ENCODE measurements around the gene GPR63. TPM values are rescaled to one million over a fixed set of nuclear protein-coding genes. Genes with fewer than 3 reads are reported as not detected.

The GPR63 gene
- total RNA-seq, 2 experiments from 2014 or later, result 0.69 to 0.92 TPM

DNA sequence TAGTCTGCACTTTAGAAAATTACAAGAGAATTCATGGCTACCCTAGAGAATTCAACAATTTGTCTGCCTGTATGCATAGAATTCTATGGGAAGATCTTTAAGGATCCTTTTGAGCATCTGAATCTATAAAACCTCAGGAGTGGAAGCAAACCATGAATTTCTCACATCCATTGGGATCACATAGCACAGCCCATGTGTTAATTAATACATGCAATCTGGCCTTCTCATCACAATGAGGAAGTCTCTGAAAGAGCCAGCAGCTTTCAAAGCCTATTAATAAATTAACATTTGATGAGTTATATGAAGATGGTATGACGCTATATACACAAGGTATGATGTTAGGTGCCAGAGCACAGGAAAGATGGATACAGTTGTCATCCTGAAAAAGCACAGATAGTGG lies 35.7 kb upstream of the GPR63 start:
- Mint-ChIP-seq H3K4me1 (ENCODE audit: low read depth) (no peaks in the 10 kb centered on the region), H3K27ac (no peak overlapping the region), H3K27me3 (peaks cover 10% of the 10 kb centered on the region), H3K4me3 (no peak overlapping the region), H3K36me3 (ENCODE audit: low read depth) (no peaks in the 10 kb centered on the region), H3K9me3 (no peaks in the 10 kb centered on the region)
- POLR2A ChIA-PET, result no interaction called here
- ATAC-seq (no peak), DNase-seq (no peak)
- TF ChIP-seq CTCF (IDR thresholded peaks at IDR 0.05), result no peak
- CTCF ChIA-PET, result no interaction called here
- intact Hi-C loops (cut with micrococcal nuclease), result no loop called here

- ChIA-PET POLR2A (no interaction called here), CTCF (no interaction called here)
- H3K9me3 Mint-ChIP-seq, result peaks cover 3% of the 10 kb centered on the region
- no peak for DNase-seq
- no peak for TF ChIP-seq CTCF (IDR thresholded peaks at IDR 0.05)
- H3K27me3 Mint-ChIP-seq, result peaks cover 29% of the 10 kb centered on the region
- no peaks in the 10 kb centered on the region for H3K36me3 Mint-ChIP-seq (ENCODE audit: low read depth)
- H3K4me1 Mint-ChIP-seq (ENCODE audit: low read depth), result no peaks in the 10 kb centered on the region
- intact Hi-C loops (cut with micrococcal nuclease), result no loop called here
- no peak overlapping the region for H3K4me3 Mint-ChIP-seq
- H3K27ac Mint-ChIP-seq, result no peak overlapping the region
- no peak for ATAC-seq
These were observed 27.8 kb upstream of the GPR63 start for GRCh38 chr6:96865055-96865405.

DNA sequence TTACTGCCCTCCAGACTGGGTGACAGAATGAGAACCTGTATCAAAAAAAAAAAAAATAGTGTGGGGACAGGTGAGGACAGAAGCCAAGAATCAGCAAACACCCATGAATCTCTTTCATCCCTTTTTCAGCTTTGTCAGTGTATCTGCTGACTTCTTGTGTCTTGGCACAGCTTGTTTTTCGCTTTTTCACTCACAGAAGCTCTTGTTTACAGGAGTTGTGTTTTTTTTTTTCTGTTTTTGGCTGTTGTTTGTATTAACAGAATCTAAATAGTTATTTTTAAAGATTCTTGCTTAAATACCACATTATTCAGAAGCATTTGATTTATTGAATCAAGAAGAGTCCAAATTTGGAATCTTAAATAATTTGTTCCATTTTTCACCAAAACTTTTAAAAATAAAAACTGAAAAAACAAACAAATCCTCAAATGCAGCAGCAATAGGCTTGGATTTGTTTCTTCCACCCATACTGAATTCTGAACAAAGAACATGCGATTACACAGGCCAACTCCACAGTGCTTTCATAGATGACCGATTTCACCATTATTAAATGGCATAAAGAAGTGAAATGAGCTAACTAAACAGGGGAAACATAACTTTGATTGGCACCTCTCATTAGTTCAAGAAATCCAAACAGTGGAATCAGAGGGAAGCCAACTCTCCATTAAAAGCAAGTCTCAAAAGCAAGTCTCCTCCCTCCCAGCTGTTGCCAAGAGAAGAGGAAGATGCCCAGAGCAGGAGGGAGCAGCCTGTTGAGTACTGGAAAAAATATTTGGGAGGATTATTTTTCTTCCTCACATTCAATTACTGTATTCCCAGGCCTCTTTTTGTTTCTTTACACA lies 27.2 kb upstream of the GPR63 start:
- ChIA-PET CTCF (no interaction called here), POLR2A (no interaction called here)
- ATAC-seq, result no peak
- Mint-ChIP-seq H3K36me3 (ENCODE audit: low read depth) (no peaks in the 10 kb centered on the region), H3K4me1 (ENCODE audit: low read depth) (no peaks in the 10 kb centered on the region), H3K4me3 (no peak overlapping the region), H3K9me3 (peaks cover 3% of the 10 kb centered on the region), H3K27ac (no peak overlapping the region), H3K27me3 (peaks cover 31% of the 10 kb centered on the region)
- TF ChIP-seq CTCF (IDR thresholded peaks at IDR 0.05), result no peak
- no peak for DNase-seq
- intact Hi-C loops (cut with micrococcal nuclease), result no loop called here

GRCh38 chr6:96862560-96862959 lies 25.3 kb upstream of the GPR63 start:
- ChIA-PET POLR2A (no interaction called here), CTCF (no interaction called here)
- H3K9me3 Mint-ChIP-seq, result peaks cover 3% of the 10 kb centered on the region
- H3K4me1 Mint-ChIP-seq (ENCODE audit: low read depth), result no peaks in the 10 kb centered on the region
- peaks cover 23% of the 10 kb centered on the region for H3K27me3 Mint-ChIP-seq
- H3K27ac Mint-ChIP-seq, result no peak overlapping the region
- TF ChIP-seq CTCF (IDR thresholded peaks at IDR 0.05), result no peak
- DNase-seq, result no peak
- intact Hi-C loops (cut with micrococcal nuclease), result no loop called here
- no peaks in the 10 kb centered on the region for H3K36me3 Mint-ChIP-seq (ENCODE audit: low read depth)
- ATAC-seq, result no peak
- no peak overlapping the region for H3K4me3 Mint-ChIP-seq

DNA sequence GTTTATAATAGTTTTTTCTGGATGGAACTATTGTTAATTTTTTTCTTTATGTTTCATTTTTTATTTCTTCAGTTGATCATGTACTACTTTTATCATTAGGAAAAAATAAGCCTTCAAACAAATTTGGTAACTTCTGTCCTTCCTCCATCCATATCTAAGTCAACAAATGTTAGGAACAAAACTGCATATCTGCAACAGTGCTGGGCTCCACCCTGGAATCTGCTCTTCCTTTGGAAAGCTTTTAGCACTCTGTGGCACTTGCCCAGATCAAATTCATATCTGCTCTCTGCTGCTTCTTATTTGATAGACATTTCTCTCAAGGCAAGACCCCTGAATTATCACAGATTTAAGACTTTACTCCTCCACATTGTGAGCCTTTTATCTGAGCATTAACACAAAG lies 24.3 kb upstream of the GPR63 start:
- intact Hi-C loops (cut with micrococcal nuclease), result no loop called here
- H3K27me3 Mint-ChIP-seq, result peaks cover 23% of the 10 kb centered on the region
- H3K4me1 Mint-ChIP-seq (ENCODE audit: low read depth), result no peaks in the 10 kb centered on the region
- H3K27ac Mint-ChIP-seq, result no peak overlapping the region
- ChIA-PET POLR2A (no interaction called here), CTCF (no interaction called here)
- H3K9me3 Mint-ChIP-seq, result peaks cover 3% of the 10 kb centered on the region
- H3K36me3 Mint-ChIP-seq (ENCODE audit: low read depth), result no peaks in the 10 kb centered on the region
- ATAC-seq, result no peak
- TF ChIP-seq CTCF (IDR thresholded peaks at IDR 0.05), result no peak
- no peak overlapping the region for H3K4me3 Mint-ChIP-seq
- DNase-seq, result no peak

Data from activated CD8-positive, alpha-beta T cell treated with anti-CD3 and anti-CD28 coated beads for 36 hours (primary cell).